Measurements from ENCODE around the gene HDAC11.

Gene HDAC11

DNA sequence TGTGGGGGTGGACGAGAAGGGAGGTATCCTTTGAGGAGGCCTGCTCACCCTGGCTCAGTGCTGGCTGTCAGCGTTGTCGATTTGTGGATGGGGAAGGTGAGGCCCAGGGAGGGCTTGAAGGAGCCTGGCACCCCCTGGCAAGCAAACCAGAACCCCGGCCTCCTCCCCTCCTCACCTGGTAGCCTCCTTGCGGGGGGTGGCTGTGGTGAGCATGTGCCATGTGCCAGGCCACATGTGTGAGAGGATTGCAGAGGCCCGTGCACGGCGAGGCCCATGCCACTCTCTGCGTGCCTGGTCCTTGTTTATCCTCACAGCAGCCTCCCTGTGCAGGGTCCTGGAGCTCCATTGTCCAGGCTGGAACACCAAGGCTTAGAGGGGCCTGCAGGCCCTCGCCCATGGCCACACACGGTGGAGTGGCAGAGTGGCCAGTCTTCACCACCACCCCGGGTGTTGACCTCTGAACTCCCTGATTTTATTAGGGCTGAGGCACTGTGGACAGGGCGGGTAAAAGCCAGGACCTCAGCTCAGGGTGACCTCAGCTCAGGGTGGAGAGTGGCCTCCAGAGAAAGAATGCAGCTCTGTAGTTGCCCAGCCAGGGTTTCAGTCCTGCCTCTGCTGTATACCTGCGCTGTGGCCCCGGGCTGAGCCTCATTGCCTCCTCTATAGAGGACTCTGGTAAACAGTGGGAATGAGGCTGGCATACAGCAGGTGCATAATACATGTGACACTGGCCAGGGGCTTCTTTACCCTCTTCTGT, 29.1 kb downstream of the HDAC11 start:
- no peak overlapping the region for H3K4me2 ChIP-seq (ENCODE audit: low read length)
- no peaks in the 10 kb centered on the region for H3K9me3 ChIP-seq (ENCODE audit: insufficient read depth, low read length)
- no peaks in the 10 kb centered on the region for H3K36me3 ChIP-seq (replicated peaks; ENCODE audit: low read depth, low read length)
- 0 out of 2 replicates have a peak, but pooled peaks cover 5% of the 10 kb centered on the region for H3K27me3 ChIP-seq (ENCODE audit: low read depth, low read length)
- H3K4me1 ChIP-seq (ENCODE audit: low read length), result peaks cover 11% of the 10 kb centered on the region
- TF ChIP-seq, protein P1, sequence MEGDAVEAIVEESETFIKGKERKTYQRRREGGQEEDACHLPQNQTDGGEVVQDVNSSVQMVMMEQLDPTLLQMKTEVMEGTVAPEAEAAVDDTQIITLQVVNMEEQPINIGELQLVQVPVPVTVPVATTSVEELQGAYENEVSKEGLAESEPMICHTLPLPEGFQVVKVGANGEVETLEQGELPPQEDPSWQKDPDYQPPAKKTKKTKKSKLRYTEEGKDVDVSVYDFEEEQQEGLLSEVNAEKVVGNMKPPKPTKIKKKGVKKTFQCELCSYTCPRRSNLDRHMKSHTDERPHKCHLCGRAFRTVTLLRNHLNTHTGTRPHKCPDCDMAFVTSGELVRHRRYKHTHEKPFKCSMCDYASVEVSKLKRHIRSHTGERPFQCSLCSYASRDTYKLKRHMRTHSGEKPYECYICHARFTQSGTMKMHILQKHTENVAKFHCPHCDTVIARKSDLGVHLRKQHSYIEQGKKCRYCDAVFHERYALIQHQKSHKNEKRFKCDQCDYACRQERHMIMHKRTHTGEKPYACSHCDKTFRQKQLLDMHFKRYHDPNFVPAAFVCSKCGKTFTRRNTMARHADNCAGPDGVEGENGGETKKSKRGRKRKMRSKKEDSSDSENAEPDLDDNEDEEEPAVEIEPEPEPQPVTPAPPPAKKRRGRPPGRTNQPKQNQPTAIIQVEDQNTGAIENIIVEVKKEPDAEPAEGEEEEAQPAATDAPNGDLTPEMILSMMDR (IDR thresholded peaks at IDR 0.05; ENCODE audit: low read depth, low read length), result no peak
- no peak for TF ChIP-seq EZH2phosphoT487 (IDR thresholded peaks at IDR 0.05; ENCODE audit: low read depth)
- H3K79me2 ChIP-seq (ENCODE audit: low read length), result no peaks in the 10 kb centered on the region
- no peak overlapping the region for H3K27ac ChIP-seq (ENCODE audit: low read length)
- H3K4me3 ChIP-seq (ENCODE audit: low read length), result no peak overlapping the region
- no peaks in the 10 kb centered on the region; the same call in 1 of the 2 replicates for H4K20me1 ChIP-seq (ENCODE audit: insufficient read depth, low read length)
- no peak overlapping the region for H3K9ac ChIP-seq (ENCODE audit: low read length)
- no peak overlapping the region for H2AFZ ChIP-seq (ENCODE audit: low read depth, low read length)

DNA sequence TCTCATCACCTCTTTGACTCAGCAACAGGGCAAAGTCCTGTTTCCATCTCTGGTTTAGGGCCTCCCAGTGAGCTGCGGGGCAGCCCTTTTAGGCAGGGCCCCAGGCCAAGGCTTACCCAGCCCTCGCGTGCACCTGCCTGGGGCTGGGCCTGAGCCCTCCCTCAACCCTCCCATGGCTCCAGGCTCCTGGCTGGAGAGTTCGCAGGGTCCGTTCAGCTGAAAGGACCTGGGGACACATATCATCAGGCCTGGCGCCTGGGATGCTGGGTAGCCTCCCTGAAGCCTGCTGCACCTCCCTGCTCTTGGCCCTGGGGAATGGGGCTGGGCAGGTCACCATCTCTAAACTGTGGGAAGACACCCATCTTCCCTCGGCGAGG, 29.7 kb downstream of the HDAC11 start:
- H3K79me2 ChIP-seq (ENCODE audit: low read length), result no peaks in the 10 kb centered on the region
- H3K27me3 ChIP-seq (ENCODE audit: low read depth, low read length), result peaks cover 11% of the 10 kb centered on the region
- H3K27ac ChIP-seq (ENCODE audit: low read length), result no peak overlapping the region
- H2AFZ ChIP-seq (ENCODE audit: low read depth, low read length), result no peak overlapping the region
- no peaks in the 10 kb centered on the region for H3K36me3 ChIP-seq (replicated peaks; ENCODE audit: low read depth, low read length)
- no peaks in the 10 kb centered on the region for H3K9me3 ChIP-seq (ENCODE audit: insufficient read depth, low read length)
- H3K4me2 ChIP-seq (ENCODE audit: low read length), result no peak overlapping the region
- no peak for TF ChIP-seq EZH2phosphoT487 (IDR thresholded peaks at IDR 0.05; ENCODE audit: low read depth)
- TF ChIP-seq, protein P1 (IDR thresholded peaks at IDR 0.05; ENCODE audit: low read depth, low read length), result no peak
- H3K4me3 ChIP-seq (ENCODE audit: low read length), result no peak overlapping the region
- H3K4me1 ChIP-seq (ENCODE audit: low read length), result peaks cover 11% of the 10 kb centered on the region
- no peak overlapping the region for H3K9ac ChIP-seq (ENCODE audit: low read length)
- H4K20me1 ChIP-seq (ENCODE audit: insufficient read depth, low read length), result no peaks in the 10 kb centered on the region; the same call in 1 of the 2 replicates

DNA sequence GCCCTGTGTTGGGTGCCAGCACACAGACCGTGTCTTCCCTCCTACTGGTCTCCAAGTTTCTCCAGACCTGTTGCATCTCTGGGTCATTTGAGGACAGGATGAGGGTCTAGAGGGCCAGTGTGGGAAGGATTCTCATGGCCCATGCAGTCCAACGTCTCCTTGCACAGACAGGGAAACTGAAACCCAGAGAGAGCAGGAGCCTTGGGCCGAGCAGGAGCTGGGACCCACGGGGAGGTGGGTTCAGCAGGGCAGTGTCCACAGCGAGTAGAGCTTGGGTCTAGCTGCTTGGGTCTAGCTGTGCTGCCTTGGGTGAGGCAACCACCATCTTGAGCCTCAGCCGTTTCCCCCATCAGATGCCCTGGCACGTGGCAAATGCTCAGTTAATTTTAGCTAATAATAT, 32.3 kb downstream of the HDAC11 start:
- Histone ChIP-seq H3K9me3 (ENCODE audit: insufficient read depth, low read length) (no peaks in the 10 kb centered on the region), H4K20me1 (ENCODE audit: insufficient read depth, low read length) (no peaks in the 10 kb centered on the region; the same call in 1 of the 2 replicates), H3K9ac (ENCODE audit: low read length) (no peak overlapping the region), H3K27ac (ENCODE audit: low read length) (no peak overlapping the region), H3K79me2 (ENCODE audit: low read length) (no peaks in the 10 kb centered on the region), H3K36me3 (replicated peaks; ENCODE audit: low read depth, low read length) (no peaks in the 10 kb centered on the region), H3K27me3 (ENCODE audit: low read depth, low read length) (peaks cover 21% of the 10 kb centered on the region), H3K4me2 (ENCODE audit: low read length) (0 out of 2 replicates have a peak overlapping the region, but pooled peaks have one; percentile 1), H3K4me1 (ENCODE audit: low read length) (peaks cover 11% of the 10 kb centered on the region), H2AFZ (ENCODE audit: low read depth, low read length) (no peak overlapping the region), H3K4me3 (ENCODE audit: low read length) (no peak overlapping the region)
- TF ChIP-seq, protein P1 (IDR thresholded peaks at IDR 0.05; ENCODE audit: low read depth, low read length), result no peak
- TF ChIP-seq EZH2phosphoT487 (IDR thresholded peaks at IDR 0.05; ENCODE audit: low read depth), result no peak

DNA sequence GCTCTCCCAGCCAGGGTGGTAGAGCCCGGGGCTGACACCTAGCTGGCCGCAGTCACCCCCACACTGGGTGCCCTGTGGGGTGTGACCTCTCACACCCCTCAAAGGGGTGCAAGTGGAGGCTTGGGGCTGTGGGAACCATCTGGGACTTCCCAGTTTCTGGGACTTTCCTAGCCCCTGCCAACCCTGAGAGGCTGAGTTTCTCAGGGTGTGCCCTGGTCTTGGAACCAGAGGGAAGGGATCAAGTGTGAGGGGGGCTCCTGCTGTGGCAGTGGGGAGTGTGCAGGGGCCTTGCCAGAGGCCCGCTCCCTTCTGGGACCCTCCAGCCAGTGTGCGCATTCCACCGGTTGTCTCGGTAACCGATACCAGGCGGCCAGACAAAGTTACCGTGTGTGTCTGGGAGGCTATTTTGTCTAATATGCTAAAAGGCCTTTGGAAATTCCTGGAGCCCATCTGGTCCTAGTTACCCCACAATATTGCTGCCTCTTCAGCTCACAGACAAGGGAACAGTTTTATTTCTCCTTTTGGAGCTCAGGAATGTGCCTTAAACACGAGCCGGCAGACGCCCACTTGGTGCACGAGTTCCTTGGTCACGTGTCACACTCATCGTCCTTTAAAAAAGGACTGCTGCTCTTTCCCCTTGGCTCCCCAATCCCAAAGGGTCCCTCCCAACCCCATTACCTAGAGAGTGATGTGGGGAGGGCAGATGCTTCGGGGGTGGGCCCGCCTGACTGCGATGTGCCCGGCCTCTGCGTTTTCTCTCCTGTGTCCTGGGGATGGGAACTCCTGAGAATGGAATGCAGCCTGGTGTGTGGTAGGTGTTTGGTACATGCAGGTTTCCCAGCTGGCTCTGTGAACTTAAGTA, 33.2 kb downstream of the HDAC11 start:
- no peaks in the 10 kb centered on the region for H3K9me3 ChIP-seq (ENCODE audit: insufficient read depth, low read length)
- H3K4me1 ChIP-seq (ENCODE audit: low read length), result peaks cover 11% of the 10 kb centered on the region
- 0 out of 2 replicates have a peak overlapping the region, but pooled peaks have one; percentile 1 for H3K4me2 ChIP-seq (ENCODE audit: low read length)
- H3K36me3 ChIP-seq (replicated peaks; ENCODE audit: low read depth, low read length), result no peaks in the 10 kb centered on the region
- no peak overlapping the region for H3K9ac ChIP-seq (ENCODE audit: low read length)
- no peaks in the 10 kb centered on the region for H3K79me2 ChIP-seq (ENCODE audit: low read length)
- no peak overlapping the region for H3K27ac ChIP-seq (ENCODE audit: low read length)
- H4K20me1 ChIP-seq (ENCODE audit: insufficient read depth, low read length), result no peaks in the 10 kb centered on the region
- no peak overlapping the region for H3K4me3 ChIP-seq (ENCODE audit: low read length)
- TF ChIP-seq EZH2phosphoT487 (IDR thresholded peaks at IDR 0.05; ENCODE audit: low read depth), result no peak
- TF ChIP-seq, protein P1 (IDR thresholded peaks at IDR 0.05; ENCODE audit: low read depth, low read length), result no peak
- peaks cover 21% of the 10 kb centered on the region for H3K27me3 ChIP-seq (ENCODE audit: low read depth, low read length)
- H2AFZ ChIP-seq (ENCODE audit: low read depth, low read length), result no peak overlapping the region

Data from OCI-LY3 (cell line).